GM19455 (cell line): ENCODE data around the gene PTPRN2.

Experiments used
- ATAC-seq: cut with Tn5 transposase; IDR thresholded peaks from one replicate; pipeline ENCODE4 v1.9.1; 2021; ENCODE audit not compliant: unreplicated experiment

PTPRN2 gene

DNA sequence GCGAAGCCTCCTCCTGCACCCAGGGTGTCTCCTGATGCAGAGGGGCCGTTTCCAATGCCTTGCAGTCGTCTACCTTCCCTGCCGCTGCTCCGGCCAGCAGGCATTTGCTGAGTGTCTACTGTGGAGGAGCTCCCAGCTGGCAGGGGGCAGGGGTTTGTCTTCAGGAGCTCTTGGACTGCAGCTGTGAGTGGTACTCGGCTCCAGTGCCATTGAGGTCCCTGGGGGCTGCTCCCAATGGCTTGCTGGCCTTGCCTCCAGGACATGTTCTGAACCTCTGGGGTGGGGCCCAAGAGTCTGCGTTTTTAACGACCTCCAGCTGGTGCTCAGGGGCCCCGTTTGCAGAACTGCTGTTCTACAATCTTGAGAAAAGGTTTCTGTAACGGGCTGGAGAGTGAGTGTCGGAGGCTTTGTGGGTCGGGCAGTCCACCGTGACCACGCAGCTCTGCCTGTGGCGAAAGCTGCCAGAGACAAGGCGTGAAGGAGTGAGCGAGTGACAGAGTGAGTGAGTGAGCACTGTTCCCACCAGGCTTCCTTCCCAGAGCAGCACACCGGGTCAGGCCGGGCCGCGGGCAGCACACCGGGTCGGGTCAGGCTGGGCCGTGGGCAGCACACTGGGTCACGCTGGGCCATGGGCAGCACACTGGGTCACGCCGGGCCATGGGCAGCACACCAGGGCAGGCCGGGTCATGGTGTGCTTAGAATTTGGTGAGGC is 520.2 kb downstream of the PTPRN2 start:
- no peak for ATAC-seq

- no peak for ATAC-seq
These were observed 521.5 kb downstream of the PTPRN2 start for GRCh38 chr7:158066085-158066484.

DNA sequence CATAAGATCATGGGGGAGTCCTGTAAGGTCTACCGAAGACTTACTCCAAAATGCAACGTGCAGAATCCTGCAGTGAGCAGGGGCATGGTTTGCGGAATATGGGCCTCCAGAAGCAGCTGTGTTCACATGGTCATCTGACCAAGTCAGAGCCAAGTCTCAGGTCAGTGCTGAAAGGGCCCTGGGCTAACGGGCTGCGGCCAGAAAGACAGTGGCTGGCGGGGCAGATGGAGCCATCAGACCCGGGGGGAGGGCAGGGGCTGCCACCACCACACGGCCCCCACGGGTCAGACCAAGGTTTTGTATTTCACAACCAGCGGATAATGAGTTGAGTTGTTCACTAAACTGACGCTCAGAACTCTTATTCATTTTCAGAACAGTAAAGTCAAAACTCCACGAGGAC is 522.3 kb downstream of the PTPRN2 start:
- ATAC-seq: no peak

- no peak for ATAC-seq
These were observed 523.0 kb downstream of the PTPRN2 start for GRCh38 chr7:158064631-158065030.

DNA sequence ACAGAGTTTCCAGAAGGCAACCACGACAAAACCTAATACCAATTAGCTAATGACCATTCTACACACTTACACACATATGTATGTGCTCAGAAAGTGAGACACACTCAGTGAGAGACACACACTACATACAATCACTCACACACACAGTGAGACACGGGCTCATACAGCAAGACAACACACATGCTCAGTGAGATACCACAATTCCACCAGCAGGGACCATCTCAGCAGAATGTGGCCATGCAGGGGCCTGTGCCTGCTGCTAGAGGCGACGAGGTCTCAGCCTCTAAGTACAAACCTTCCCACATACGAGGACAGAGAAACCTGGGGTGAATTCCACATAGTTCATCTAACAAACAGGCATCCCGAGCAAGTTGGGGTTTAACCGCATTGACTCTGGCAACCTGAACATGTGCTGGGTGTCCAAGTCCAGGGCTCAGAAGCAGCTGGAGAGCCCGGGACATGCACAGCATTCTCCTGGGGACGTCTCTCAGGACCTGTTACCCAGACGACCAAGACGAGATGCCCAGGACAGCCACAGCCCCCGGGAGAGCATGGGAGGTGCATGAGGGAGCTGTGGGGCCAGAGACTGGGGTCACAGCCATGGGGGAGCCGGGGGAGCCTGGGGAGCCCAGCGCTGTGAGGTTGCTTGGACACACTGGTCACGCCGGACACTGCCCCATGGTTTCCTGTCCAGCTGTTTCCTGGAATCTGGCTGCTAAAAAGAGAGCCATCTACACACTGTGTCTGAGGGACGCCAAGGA is 523.6 kb downstream of the PTPRN2 start:
- no peak for ATAC-seq

- no peak for ATAC-seq
These were observed 525.0 kb downstream of the PTPRN2 start for GRCh38 chr7:158062661-158063060.

DNA sequence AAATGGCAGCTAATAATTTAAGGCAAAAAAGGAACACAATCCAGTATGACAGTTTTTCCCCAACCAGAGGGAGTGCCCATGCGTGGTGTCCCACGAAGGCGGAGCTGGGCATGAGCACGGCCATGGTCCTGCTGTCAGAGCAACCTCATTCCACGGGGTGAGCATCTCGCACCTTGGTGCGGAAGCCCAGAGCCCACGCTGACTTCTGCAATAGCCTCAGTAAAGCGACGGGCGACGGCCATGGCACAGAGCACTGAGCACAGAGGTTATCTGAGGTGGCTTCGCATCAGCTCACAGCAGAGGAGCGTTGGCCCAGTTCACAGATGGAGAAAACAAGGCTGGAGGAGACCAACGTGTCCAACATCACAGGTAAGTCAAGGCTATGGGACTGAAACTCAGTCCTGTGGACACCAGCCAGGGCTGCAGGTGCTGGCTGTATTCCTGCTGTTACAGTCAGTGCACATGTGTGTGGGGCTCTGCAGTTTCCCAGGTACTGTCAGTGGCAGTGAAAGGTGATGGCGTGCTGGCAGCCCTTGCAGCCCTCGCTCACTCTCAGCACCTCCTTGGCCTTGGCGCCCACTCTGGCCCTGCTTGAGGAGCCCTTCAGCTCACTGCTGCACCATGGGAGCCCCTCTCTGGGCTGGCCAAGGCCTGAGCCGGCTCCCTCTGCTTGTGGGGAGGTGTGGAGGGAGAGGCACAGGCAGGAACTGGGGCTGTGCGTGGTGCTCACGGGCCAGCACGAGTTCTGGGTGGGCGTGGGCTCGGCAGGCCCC is 525.6 kb downstream of the PTPRN2 start:
- no peak for ATAC-seq

DNA sequence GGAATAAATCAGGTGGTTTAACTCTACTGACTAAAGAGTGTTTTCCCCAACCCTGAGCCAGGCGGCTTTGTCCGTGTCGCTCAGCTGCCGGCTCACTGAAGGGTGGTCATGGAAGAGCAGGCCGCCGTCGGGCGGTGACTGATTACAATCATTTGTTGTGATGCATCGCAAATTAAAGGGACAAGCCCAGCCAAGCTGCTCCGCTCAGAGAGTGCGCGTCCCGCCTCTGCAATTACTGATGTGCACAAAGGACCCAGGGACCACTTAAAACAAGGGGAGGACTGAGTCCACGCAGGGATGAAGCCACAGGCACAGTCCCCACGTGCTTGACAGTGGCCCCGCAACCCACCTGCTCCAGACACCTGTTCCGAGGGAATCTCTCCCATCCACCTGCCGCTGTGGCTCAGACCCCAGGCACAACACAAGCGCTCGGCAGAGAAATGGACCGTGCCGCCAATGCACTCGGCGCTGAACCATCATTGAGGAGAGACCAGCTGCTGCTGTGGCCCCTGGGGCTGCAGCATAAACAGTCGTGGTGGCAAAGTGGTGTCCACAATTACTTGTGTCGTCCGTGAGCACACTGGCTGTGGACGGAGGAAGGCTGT is 526.5 kb downstream of the PTPRN2 start:
- no peak for ATAC-seq

- no peak for ATAC-seq
These were observed 527.4 kb downstream of the PTPRN2 start for GRCh38 chr7:158060216-158060615.

DNA sequence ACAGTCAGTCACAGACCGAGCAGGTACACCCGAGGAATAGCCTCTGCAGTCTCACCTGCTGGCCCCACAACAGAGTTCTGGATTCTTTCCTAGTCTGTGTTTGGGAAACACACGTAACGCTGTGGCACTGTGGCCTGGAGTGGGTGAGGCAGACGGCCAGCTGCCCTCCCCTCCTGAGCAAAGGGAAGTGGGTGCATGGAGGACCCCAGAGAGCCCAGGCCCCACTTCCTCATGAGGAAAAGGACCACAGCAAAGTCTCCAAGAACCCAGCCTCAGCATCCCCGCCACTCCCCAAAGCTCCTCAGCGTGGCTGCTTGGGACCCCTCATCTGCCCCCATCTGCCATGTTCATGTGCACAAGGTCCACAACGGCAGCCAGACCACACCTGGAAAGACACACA is 530.2 kb downstream of the PTPRN2 start:
- no peak for ATAC-seq

- no peak for ATAC-seq
These were observed 530.9 kb downstream of the PTPRN2 start for GRCh38 chr7:158056761-158057160.

DNA sequence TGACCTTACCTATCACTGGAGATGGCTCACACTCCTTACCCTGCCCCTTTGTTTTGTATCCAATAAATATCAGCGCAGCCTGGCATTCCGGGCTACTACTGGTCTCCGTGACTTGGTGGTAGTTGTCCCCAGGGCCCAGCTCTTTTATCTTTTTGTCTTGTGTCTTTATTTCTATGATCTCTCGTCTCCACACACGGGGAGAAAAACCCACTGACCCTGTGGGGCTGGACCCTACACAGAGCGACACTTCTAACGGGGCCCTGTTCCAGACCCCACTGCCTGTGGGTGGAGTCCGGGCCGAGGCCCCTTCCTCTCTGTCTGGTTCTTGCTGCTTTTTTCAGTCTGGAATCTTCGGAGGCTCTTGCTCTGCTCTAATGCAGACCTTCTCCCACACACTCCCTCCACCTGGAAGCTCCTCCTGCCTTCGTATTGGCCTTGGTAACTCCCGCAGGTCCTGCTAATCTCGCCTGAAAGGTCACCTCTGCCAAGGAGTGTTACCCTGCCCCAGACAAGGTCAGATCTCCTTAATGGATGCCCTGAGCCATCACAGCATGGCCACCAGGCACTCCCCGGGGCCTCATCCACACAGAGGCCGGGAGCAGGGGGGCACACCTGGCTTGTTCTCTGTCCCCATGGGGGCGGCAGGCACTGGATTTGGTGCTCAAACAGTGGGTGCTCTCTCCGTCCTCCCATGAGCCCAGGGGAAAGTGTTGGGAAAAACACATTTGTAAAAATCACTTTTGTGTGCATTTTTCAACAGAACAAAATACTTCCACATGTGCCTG is 531.7 kb downstream of the PTPRN2 start:
- ATAC-seq: no peak

DNA sequence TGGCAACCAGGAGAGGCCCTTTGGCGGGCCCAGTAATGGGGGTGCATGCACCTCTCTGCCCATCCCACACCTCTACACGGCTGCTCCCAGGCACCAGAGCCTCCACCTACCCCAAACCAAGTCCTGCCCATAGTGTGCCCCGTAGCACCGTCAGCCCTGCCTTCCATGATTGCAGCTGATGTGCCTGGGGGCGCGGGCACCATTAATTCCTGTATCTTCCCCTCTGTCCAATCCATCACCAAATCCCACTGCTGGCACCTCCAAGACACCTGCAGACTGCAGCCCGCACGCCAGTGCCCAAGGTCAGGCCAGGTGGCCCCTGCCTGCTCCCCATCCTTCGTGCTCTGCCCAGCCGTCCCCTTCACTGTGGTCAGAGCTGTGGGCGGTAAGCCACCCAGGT is 533.0 kb downstream of the PTPRN2 start:
- no peak for ATAC-seq

DNA sequence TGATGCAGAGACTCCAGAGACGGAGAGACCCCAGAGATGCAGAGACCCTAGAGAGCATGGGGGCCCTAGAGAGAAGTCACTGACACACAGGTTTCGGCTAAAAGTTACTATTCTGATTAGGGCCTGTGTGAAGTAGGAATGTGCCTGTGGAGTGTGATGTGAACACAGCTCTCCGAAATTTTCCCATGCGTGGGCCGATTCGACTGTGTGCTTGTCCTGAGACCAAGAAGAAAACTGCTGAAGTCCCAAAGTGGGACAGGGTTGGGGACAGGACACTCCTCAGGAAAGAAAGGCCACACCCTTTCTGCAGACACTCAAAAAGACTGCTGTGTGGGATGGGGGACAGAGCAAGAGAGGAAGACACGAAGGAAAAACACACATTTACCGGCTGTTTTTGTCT is 533.5 kb downstream of the PTPRN2 start:
- no peak for ATAC-seq

GRCh38 chr7:158053183-158053915 is 534.3 kb downstream of the PTPRN2 start:
- ATAC-seq: no peak

- no peak for ATAC-seq
These were observed 535.1 kb downstream of the PTPRN2 start for GRCh38 chr7:158052381-158053060.

GRCh38 chr7:158051776-158052175 is 535.8 kb downstream of the PTPRN2 start:
- no peak for ATAC-seq

DNA sequence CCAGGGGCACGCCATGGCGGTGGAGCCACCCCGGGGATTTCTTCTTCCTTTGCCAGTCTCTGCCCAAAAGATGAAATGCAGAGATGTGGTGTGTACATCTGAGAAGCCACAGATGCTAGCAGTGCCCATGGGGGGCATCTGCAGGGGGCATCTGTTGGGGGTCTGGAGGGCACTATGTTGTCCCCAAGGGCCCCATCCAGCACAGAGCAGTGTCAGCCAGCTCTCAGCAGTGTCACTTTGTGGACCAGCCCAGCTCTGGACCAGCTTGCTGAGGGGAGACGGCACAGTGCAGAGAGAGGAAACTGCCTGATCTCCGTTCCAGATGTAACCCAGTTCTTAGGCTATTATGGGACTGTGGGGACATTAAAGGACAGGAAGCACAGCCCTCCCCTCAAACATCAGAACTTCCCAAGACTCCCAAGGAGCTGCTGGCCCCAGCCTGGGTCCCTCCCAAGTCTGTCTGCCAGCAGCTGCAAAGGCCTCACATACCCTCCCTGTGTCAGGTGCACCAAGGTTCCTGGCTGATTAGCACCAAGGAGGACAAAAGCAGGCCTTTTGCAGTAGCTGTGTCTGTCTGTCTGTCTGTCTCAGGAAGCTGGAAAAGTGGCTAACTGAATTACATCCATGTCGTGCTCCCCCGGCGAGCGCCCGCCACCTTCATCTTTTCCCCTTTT is 536.5 kb downstream of the PTPRN2 start:
- ATAC-seq: no peak

DNA sequence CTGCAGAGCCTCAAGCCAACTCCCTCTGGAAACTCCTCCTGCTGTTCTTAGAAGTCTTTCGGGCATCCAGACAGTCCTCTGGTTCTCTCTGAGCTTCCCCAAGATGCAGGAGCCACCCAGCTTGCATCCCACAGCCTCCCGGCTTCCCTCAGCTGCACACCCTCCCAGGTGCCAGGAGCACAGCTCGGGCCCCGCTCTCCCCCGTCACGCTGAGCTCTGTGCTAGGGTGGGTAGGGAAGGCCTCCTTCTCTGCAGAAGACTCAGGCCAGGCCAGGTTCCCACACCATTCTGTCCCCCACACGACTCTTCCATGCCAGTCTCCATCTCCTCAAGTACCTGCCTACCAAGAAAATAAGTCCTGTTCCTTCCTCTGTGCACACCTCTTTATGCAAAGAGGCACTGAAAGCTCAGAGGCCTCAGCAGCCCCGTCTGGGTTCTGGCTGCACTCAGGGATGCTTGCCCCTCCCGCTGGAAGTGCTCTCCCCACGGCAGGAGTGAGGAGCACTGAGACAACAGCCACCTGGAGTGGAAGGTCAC is 537.1 kb downstream of the PTPRN2 start:
- no peak for ATAC-seq
